GM12872 (cell line): ENCODE data around the gene SULF2.

Experiments used
- CTCF ChIP-seq: IDR thresholded peaks from 3 replicates; pipeline ENCODE4 v1.5.1; 2011; ENCODE audit warnings: low read depth, mild to moderate bottlenecking, low read length, moderate library complexity; ENCODE audit not compliant: insufficient read depth

The SULF2 gene

GRCh38 chr20:47775841-47776240 lies 9.4 kb downstream of the SULF2 start:
- TF ChIP-seq CTCF: no peak

GRCh38 chr20:47775039-47775438 lies 10.2 kb downstream of the SULF2 start:
- TF ChIP-seq CTCF: no peak

GRCh38 chr20:47774131-47774777 lies 11.0 kb downstream of the SULF2 start:
- TF ChIP-seq CTCF: no peak

GRCh38 chr20:47773371-47773786 lies 11.9 kb downstream of the SULF2 start:
- no peak for TF ChIP-seq CTCF

- TF ChIP-seq CTCF: no peak
Measured at GRCh38 chr20:47770935-47771334, 14.3 kb downstream of the SULF2 start.

- no peak for TF ChIP-seq CTCF
Measured at GRCh38 chr20:47768016-47768824, 17.1 kb downstream of the SULF2 start.

GRCh38 chr20:47765691-47766594 lies 19.3 kb downstream of the SULF2 start:
- no peak for TF ChIP-seq CTCF
